Dedifferentiated amniotic fluid mesenchymal stem cell (primary cell): ENCODE data around the gene HMCN1.

Experiments used
- DNase-seq: peaks from one replicate; pipeline ENCODE4 v3.0.0-alpha.2; 2016; ENCODE audit errors: extremely low spot score

Gene HMCN1

GRCh38 chr1:185966471-185966870, 232.3 kb downstream of the HMCN1 start:
- no peak for DNase-seq

GRCh38 chr1:185969028-185969427, 234.8 kb downstream of the HMCN1 start:
- peak; percentile 70 for DNase-seq

- no peak for DNase-seq
Observed at GRCh38 chr1:185969524-185969991, 235.4 kb downstream of the HMCN1 start.

- DNase-seq, result no peak
Observed at GRCh38 chr1:185971688-185972087, 237.5 kb downstream of the HMCN1 start.

- no peak for DNase-seq
Observed at GRCh38 chr1:185972096-185972850, 238.1 kb downstream of the HMCN1 start.

GRCh38 chr1:185973645-185974044, 239.5 kb downstream of the HMCN1 start:
- DNase-seq, result peak; percentile 96

- no peak for DNase-seq
Observed at GRCh38 chr1:185974367-185975170, 240.4 kb downstream of the HMCN1 start.

GRCh38 chr1:185980891-185981290, 246.7 kb downstream of the HMCN1 start:
- DNase-seq, result no peak

GRCh38 chr1:185984113-185984836, 250.1 kb downstream of the HMCN1 start:
- no peak for DNase-seq

GRCh38 chr1:185987611-185988321, 253.6 kb downstream of the HMCN1 start:
- DNase-seq, result no peak

GRCh38 chr1:185990565-185990964, 256.4 kb downstream of the HMCN1 start:
- DNase-seq, result no peak

GRCh38 chr1:185991266-185991665, 257.1 kb downstream of the HMCN1 start:
- no peak for DNase-seq

GRCh38 chr1:185996211-185996610, 262.0 kb downstream of the HMCN1 start:
- DNase-seq, result no peak

GRCh38 chr1:185998391-185998790, 264.2 kb downstream of the HMCN1 start:
- DNase-seq, result no peak

GRCh38 chr1:186002406-186002805, 268.2 kb downstream of the HMCN1 start:
- no peak for DNase-seq

- DNase-seq, result no peak
Observed at GRCh38 chr1:186009039-186009737, 275.0 kb downstream of the HMCN1 start.

GRCh38 chr1:186014370-186015037, 280.3 kb downstream of the HMCN1 start:
- DNase-seq, result no peak

- no peak for DNase-seq
Observed at GRCh38 chr1:186016856-186017255, 282.7 kb downstream of the HMCN1 start.

GRCh38 chr1:186022184-186022583, 288.0 kb downstream of the HMCN1 start:
- no peak for DNase-seq

- no peak for DNase-seq
Observed at GRCh38 chr1:186026946-186027345, 292.8 kb downstream of the HMCN1 start.
